Peyer's patch (tissue), 4 donors: ENCODE data around the gene PINK1. TPM values are rescaled to one million over a fixed set of nuclear protein-coding genes. Genes with fewer than 3 reads are reported as not detected.

Experiments
- DNase-seq, 3 donors: peaks; one replicate each; pipeline ENCODE4 v3.0.0-alpha.2; 2017 to 2019
- H3K27ac ChIP-seq, 4 donors: fragments of 200-600 bp; sonication (generic); one replicate each; pipeline ENCODE4 v1.5.1; 2016 to 2019
- H3K27me3 ChIP-seq, 2 donors: fragments of 200-600 bp; sonication (generic); one replicate each; pipeline ENCODE4 v1.5.1; 2019
- H3K36me3 ChIP-seq, 3 donors: fragments of 200-600 bp; sonication (generic); one replicate each; pipeline ENCODE4 v1.5.1; 2016 to 2019
- H3K4me1 ChIP-seq, 4 donors: fragments of 200-600 bp; sonication (generic); one replicate each; pipeline ENCODE4 v1.5.1; 2016 to 2019
- H3K4me3 ChIP-seq, 4 donors: fragments of 200-600 bp; sonication (generic); 1 replicate in 3 of 4; 2 replicates in 1 of 4; pipeline ENCODE4 v1.5.1; 2016 to 2019; ENCODE audit warnings: mild to moderate bottlenecking in 1 of 4
- H3K9me3 ChIP-seq, 4 donors: fragments of 200-600 bp; sonication (generic); one replicate each; pipeline ENCODE4 v1.5.1; 2016 to 2019; ENCODE audit warnings: mild to moderate bottlenecking in 1 of 4
- CTCF ChIP-seq, 6 experiments: fragments of 450-650 bp in 4 of 6; fragments of 200-600 bp in 2 of 6; sonication (generic) in 1 of 6; IDR thresholded peaks; one replicate each; pipeline ENCODE4 v1.5.1; 2017 to 2019; ENCODE audit warnings: antibody characterized with exemption in 6 of 6, mild to moderate bottlenecking in 3 of 6, moderate library complexity in 1 of 6
- POLR2A ChIP-seq, 2 donors: fragments of 450-650 bp; IDR thresholded peaks; one replicate each; pipeline ENCODE4 v1.5.1; 2017; ENCODE audit warnings: antibody characterized with exemption in 2 of 2, mild to moderate bottlenecking in 2 of 2, moderate library complexity in 2 of 2
- total RNA-seq, 4 donors: library from RNA; depleted of rRNA; stranded (reverse); fragments of >200 nt; gene quantifications; one replicate each; pipeline ENCODE4 v1.1.0, GENCODE V29; 2016

The PINK1 gene
- total RNA-seq, 4 donors from 2014 or later = 71.8 to 96.1 (median 89.4) TPM

GRCh38 chr1:20614131-20614579 is 19.1 kb upstream of the PINK1 start:
- Histone ChIP-seq H3K36me3 (no peaks in the 10 kb centered on the region), H3K27me3 (no peaks in the 10 kb centered on the region), H3K9me3 (no peaks in the 10 kb centered on the region), H3K4me1 (peaks cover 0 to 13% (median 0%) of the 10 kb centered on the region in 4 donors), H3K4me3 (no peak overlapping the region), H3K27ac (peak overlapping the region in 3 of 4 donors; percentile 45 to 89 (median 70))
- TF ChIP-seq CTCF (IDR thresholded peaks at IDR 0.05) (no peak), POLR2A (IDR thresholded peaks at IDR 0.05) (no peak)
- DNase-seq = no peak

- Histone ChIP-seq H3K36me3 (no peaks in the 10 kb centered on the region), H3K4me3 (no peak overlapping the region), H3K9me3 (no peaks in the 10 kb centered on the region), H3K4me1 (peaks cover 0 to 13% (median 0%) of the 10 kb centered on the region in 4 donors), H3K27ac (no peak overlapping the region), H3K27me3 (no peaks in the 10 kb centered on the region)
- TF ChIP-seq CTCF (IDR thresholded peaks at IDR 0.05) = no peak
- DNase-seq = no peak
Observed at GRCh38 chr1:20615946-20616846, 17.1 kb upstream of the PINK1 start.

GRCh38 chr1:20616847-20617487 is 16.3 kb upstream of the PINK1 start:
- H3K4me1 ChIP-seq = peaks cover 0 to 13% (median 0%) of the 10 kb centered on the region in 4 donors
- no peak for TF ChIP-seq CTCF (IDR thresholded peaks at IDR 0.05)
- H3K9me3 ChIP-seq = no peaks in the 10 kb centered on the region
- H3K4me3 ChIP-seq = no peak overlapping the region
- no peaks in the 10 kb centered on the region for H3K36me3 ChIP-seq
- no peaks in the 10 kb centered on the region for H3K27me3 ChIP-seq
- H3K27ac ChIP-seq = no peak overlapping the region
- no peak for DNase-seq

- no peaks in the 10 kb centered on the region for H3K27me3 ChIP-seq
- no peak overlapping the region for H3K27ac ChIP-seq
- DNase-seq = no peak
- peaks cover 0 to 12% (median 0%) of the 10 kb centered on the region in 4 donors for H3K4me1 ChIP-seq
- no peaks in the 10 kb centered on the region for H3K9me3 ChIP-seq
- no peak overlapping the region for H3K4me3 ChIP-seq
- TF ChIP-seq CTCF (IDR thresholded peaks at IDR 0.05) (no peak), POLR2A (IDR thresholded peaks at IDR 0.05) (no peak)
- no peaks in the 10 kb centered on the region for H3K36me3 ChIP-seq
Observed at GRCh38 chr1:20618550-20618949, 14.7 kb upstream of the PINK1 start.

- Histone ChIP-seq H3K27ac (no peak overlapping the region), H3K4me3 (no peak overlapping the region), H3K36me3 (no peaks in the 10 kb centered on the region), H3K4me1 (no peaks in the 10 kb centered on the region), H3K9me3 (no peaks in the 10 kb centered on the region), H3K27me3 (no peaks in the 10 kb centered on the region)
- TF ChIP-seq CTCF (IDR thresholded peaks at IDR 0.05) (no peak), POLR2A (IDR thresholded peaks at IDR 0.05) (no peak)
- DNase-seq = no peak
Observed at GRCh38 chr1:20619999-20620398, 13.3 kb upstream of the PINK1 start.
